ENCODE results near the gene DOK5.

The DOK5 gene

GRCh38 chr20:54454982-54455381 lies 20.4 kb upstream of the DOK5 start:
- H3K27me3 ChIP-seq (replicated peaks; ENCODE audit: insufficient read depth, low read length): no peaks in the 10 kb centered on the region
- H3K4me1 ChIP-seq (ENCODE audit: low read length): no peaks in the 10 kb centered on the region
- H3K9me3 ChIP-seq (replicated peaks; ENCODE audit: insufficient read depth, low read length): no peaks in the 10 kb centered on the region
- TF ChIP-seq CTCF (IDR thresholded peaks at IDR 0.05; ENCODE audit: low read length): no peak
- TF ChIP-seq EZH2phosphoT487 (IDR thresholded peaks at IDR 0.05; ENCODE audit: low read length): no peak
- TF ChIP-seq EZH2 (optimal IDR thresholded peaks at IDR 0.05; ENCODE audit: low read depth, low read length): no peak
- no peaks in the 10 kb centered on the region for H3F3A ChIP-seq (ENCODE audit: insufficient read depth, low read length)
- DNase-seq: no peak
- no peak overlapping the region for H3K4me3 ChIP-seq (ENCODE audit: low read length)
- no peaks in the 10 kb centered on the region for H3K36me3 ChIP-seq (replicated peaks; ENCODE audit: insufficient read depth, low read length)
- H3K27ac ChIP-seq (ENCODE audit: low read length): no peak overlapping the region
- H3K9me2 ChIP-seq (replicated peaks; ENCODE audit: insufficient read depth, low read length): no peaks in the 10 kb centered on the region
- H3K4me2 ChIP-seq (ENCODE audit: low read depth, low read length): no peak overlapping the region
- H3K79me2 ChIP-seq (ENCODE audit: low read length): no peaks in the 10 kb centered on the region
- no peak overlapping the region for H3K9ac ChIP-seq (ENCODE audit: low read length)
- no peak overlapping the region for H2AFZ ChIP-seq (ENCODE audit: low read length)
- H4K20me1 ChIP-seq (ENCODE audit: insufficient read depth, low read length): no peaks in the 10 kb centered on the region

GRCh38 chr20:54456423-54456822 lies 19.0 kb upstream of the DOK5 start:
- H3K9ac ChIP-seq (ENCODE audit: low read length): no peak overlapping the region
- no peaks in the 10 kb centered on the region for H3F3A ChIP-seq (ENCODE audit: insufficient read depth, low read length)
- no peaks in the 10 kb centered on the region for H3K36me3 ChIP-seq (replicated peaks; ENCODE audit: insufficient read depth, low read length)
- H3K4me3 ChIP-seq (ENCODE audit: low read length): no peak overlapping the region
- H4K20me1 ChIP-seq (ENCODE audit: insufficient read depth, low read length): no peaks in the 10 kb centered on the region
- no peaks in the 10 kb centered on the region for H3K9me3 ChIP-seq (replicated peaks; ENCODE audit: insufficient read depth, low read length)
- DNase-seq: no peak
- H3K4me1 ChIP-seq (ENCODE audit: low read length): no peaks in the 10 kb centered on the region
- no peak overlapping the region for H3K4me2 ChIP-seq (ENCODE audit: low read depth, low read length)
- no peaks in the 10 kb centered on the region for H3K9me2 ChIP-seq (replicated peaks; ENCODE audit: insufficient read depth, low read length)
- no peak overlapping the region for H3K27ac ChIP-seq (ENCODE audit: low read length)
- H3K79me2 ChIP-seq (ENCODE audit: low read length): no peaks in the 10 kb centered on the region
- H2AFZ ChIP-seq (ENCODE audit: low read length): no peak overlapping the region
- no peaks in the 10 kb centered on the region for H3K27me3 ChIP-seq (replicated peaks; ENCODE audit: insufficient read depth, low read length)
- no peak for TF ChIP-seq EZH2phosphoT487 (IDR thresholded peaks at IDR 0.05; ENCODE audit: low read length)
- TF ChIP-seq EZH2 (optimal IDR thresholded peaks at IDR 0.05; ENCODE audit: low read depth, low read length): no peak
- TF ChIP-seq CTCF (IDR thresholded peaks at IDR 0.05; ENCODE audit: low read length): no peak

- H3F3A ChIP-seq (ENCODE audit: insufficient read depth, low read length): no peaks in the 10 kb centered on the region
- H3K4me3 ChIP-seq (ENCODE audit: low read length): no peak overlapping the region
- H3K9ac ChIP-seq (ENCODE audit: low read length): no peak overlapping the region
- TF ChIP-seq EZH2phosphoT487 (IDR thresholded peaks at IDR 0.05; ENCODE audit: low read length): no peak
- no peak for TF ChIP-seq EZH2 (optimal IDR thresholded peaks at IDR 0.05; ENCODE audit: low read depth, low read length)
- no peaks in the 10 kb centered on the region for H3K79me2 ChIP-seq (ENCODE audit: low read length)
- no peak for DNase-seq
- H3K36me3 ChIP-seq (replicated peaks; ENCODE audit: insufficient read depth, low read length): no peaks in the 10 kb centered on the region
- no peaks in the 10 kb centered on the region for H3K27me3 ChIP-seq (replicated peaks; ENCODE audit: insufficient read depth, low read length)
- H3K9me3 ChIP-seq (replicated peaks; ENCODE audit: insufficient read depth, low read length): no peaks in the 10 kb centered on the region
- H3K9me2 ChIP-seq (replicated peaks; ENCODE audit: insufficient read depth, low read length): no peaks in the 10 kb centered on the region
- H3K27ac ChIP-seq (ENCODE audit: low read length): no peak overlapping the region
- no peak overlapping the region for H2AFZ ChIP-seq (ENCODE audit: low read length)
- no peaks in the 10 kb centered on the region for H4K20me1 ChIP-seq (ENCODE audit: insufficient read depth, low read length)
- H3K4me1 ChIP-seq (ENCODE audit: low read length): no peaks in the 10 kb centered on the region
- H3K4me2 ChIP-seq (ENCODE audit: low read depth, low read length): no peak overlapping the region
These were observed 18.4 kb upstream of the DOK5 start for GRCh38 chr20:54456961-54457360.

- Histone ChIP-seq H3K4me3 (ENCODE audit: low read length) (no peak overlapping the region), H3K9ac (ENCODE audit: low read length) (no peak overlapping the region), H3K27ac (ENCODE audit: low read length) (no peak overlapping the region), H3K79me2 (ENCODE audit: low read length) (no peaks in the 10 kb centered on the region), H4K20me1 (ENCODE audit: insufficient read depth, low read length) (no peaks in the 10 kb centered on the region), H3K4me2 (ENCODE audit: low read depth, low read length) (no peak overlapping the region), H3K27me3 (replicated peaks; ENCODE audit: insufficient read depth, low read length) (no peaks in the 10 kb centered on the region), H3K9me2 (replicated peaks; ENCODE audit: insufficient read depth, low read length) (no peaks in the 10 kb centered on the region), H3K9me3 (replicated peaks; ENCODE audit: insufficient read depth, low read length) (no peaks in the 10 kb centered on the region), H3F3A (ENCODE audit: insufficient read depth, low read length) (no peaks in the 10 kb centered on the region), H3K4me1 (ENCODE audit: low read length) (no peaks in the 10 kb centered on the region), H2AFZ (ENCODE audit: low read length) (no peak overlapping the region), H3K36me3 (replicated peaks; ENCODE audit: insufficient read depth, low read length) (no peaks in the 10 kb centered on the region)
- no peak for TF ChIP-seq EZH2phosphoT487 (IDR thresholded peaks at IDR 0.05; ENCODE audit: low read length)
- DNase-seq: no peak
These were observed 17.2 kb upstream of the DOK5 start for GRCh38 chr20:54458219-54458618.
